NCI-H226 (cell line): Measurements from ENCODE around the gene MTARC1.

Experiments
- DNase-seq: peaks from one replicate; pipeline ENCODE4 v3.0.0-alpha.2; 2015

Gene MTARC1

GRCh38 chr1:220808345-220809186 is 21.9 kb downstream of the MTARC1 start:
- no peak for DNase-seq

GRCh38 chr1:220809187-220809550 is 22.5 kb downstream of the MTARC1 start:
- no peak for DNase-seq

- DNase-seq = no peak
Measured at GRCh38 chr1:220809704-220810103, 23.0 kb downstream of the MTARC1 start.

GRCh38 chr1:220810179-220810653 is 23.5 kb downstream of the MTARC1 start:
- peak; percentile 9 for DNase-seq

- DNase-seq = no peak
Measured at GRCh38 chr1:220810963-220811362, 24.2 kb downstream of the MTARC1 start.

GRCh38 chr1:220811695-220812094 is 25.0 kb downstream of the MTARC1 start:
- no peak for DNase-seq

GRCh38 chr1:220812308-220812707 is 25.6 kb downstream of the MTARC1 start:
- DNase-seq = no peak

GRCh38 chr1:220813013-220813412 is 26.3 kb downstream of the MTARC1 start:
- DNase-seq = no peak

- DNase-seq = no peak
Measured at GRCh38 chr1:220815409-220815808, 28.7 kb downstream of the MTARC1 start.

- DNase-seq = no peak
Measured at GRCh38 chr1:220817907-220818306, 31.2 kb downstream of the MTARC1 start.

GRCh38 chr1:220818421-220819173 is 31.9 kb downstream of the MTARC1 start:
- no peak for DNase-seq

- no peak for DNase-seq
Measured at GRCh38 chr1:220819467-220820026, 32.8 kb downstream of the MTARC1 start.

GRCh38 chr1:220824031-220824989 is 37.6 kb downstream of the MTARC1 start:
- no peak for DNase-seq

- DNase-seq = no peak
Measured at GRCh38 chr1:220825819-220826551, 39.3 kb downstream of the MTARC1 start.

- no peak for DNase-seq
Measured at GRCh38 chr1:220826729-220827128, 40.0 kb downstream of the MTARC1 start.

GRCh38 chr1:220827445-220828178 is 40.9 kb downstream of the MTARC1 start:
- no peak for DNase-seq

GRCh38 chr1:220828179-220828490 is 41.4 kb downstream of the MTARC1 start:
- DNase-seq = no peak

GRCh38 chr1:220828950-220829586 is 42.4 kb downstream of the MTARC1 start:
- no peak for DNase-seq

GRCh38 chr1:220833436-220833835 is 46.7 kb downstream of the MTARC1 start:
- no peak for DNase-seq

GRCh38 chr1:220834155-220834870 is 47.6 kb downstream of the MTARC1 start:
- DNase-seq = no peak
